Activated CD4-positive, alpha-beta T cell treated with anti-CD3 and anti-CD28 coated beads, Interleukin-2, amount 50 U/mL, for 4 hours (primary cell): Measurements from ENCODE around the gene ANKRD10.
"Not testable (repeated sequence)": the region's sequence is repeated elsewhere in the genome, so short reads cannot be mapped to it uniquely, and the experiment has no call there.

Experiments
- DNase-seq, 2 experiments: peaks; one replicate each; pipeline ENCODE4 v3.0.0-alpha.2; 2020

The ANKRD10 gene

DNA sequence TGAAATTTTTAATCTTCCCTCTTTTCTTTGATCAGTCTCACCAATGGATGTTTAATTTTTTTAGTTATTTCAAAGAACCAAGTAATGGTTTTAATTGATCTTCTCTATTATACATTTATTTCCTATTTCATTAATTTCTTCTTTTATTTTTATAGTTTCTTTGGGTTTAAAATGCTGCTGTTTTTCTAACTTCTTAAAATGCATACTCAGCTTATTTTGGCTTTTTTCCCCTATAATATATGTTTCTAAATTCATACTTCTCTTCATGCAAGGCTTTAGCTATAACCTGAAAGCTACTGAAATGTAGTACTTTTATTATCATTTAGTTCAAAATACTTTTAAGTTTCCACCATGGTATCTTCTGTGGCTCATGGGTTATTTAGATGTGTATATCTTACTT, 53.9 kb downstream of the ANKRD10 start:
- DNase-seq: no peak

DNA sequence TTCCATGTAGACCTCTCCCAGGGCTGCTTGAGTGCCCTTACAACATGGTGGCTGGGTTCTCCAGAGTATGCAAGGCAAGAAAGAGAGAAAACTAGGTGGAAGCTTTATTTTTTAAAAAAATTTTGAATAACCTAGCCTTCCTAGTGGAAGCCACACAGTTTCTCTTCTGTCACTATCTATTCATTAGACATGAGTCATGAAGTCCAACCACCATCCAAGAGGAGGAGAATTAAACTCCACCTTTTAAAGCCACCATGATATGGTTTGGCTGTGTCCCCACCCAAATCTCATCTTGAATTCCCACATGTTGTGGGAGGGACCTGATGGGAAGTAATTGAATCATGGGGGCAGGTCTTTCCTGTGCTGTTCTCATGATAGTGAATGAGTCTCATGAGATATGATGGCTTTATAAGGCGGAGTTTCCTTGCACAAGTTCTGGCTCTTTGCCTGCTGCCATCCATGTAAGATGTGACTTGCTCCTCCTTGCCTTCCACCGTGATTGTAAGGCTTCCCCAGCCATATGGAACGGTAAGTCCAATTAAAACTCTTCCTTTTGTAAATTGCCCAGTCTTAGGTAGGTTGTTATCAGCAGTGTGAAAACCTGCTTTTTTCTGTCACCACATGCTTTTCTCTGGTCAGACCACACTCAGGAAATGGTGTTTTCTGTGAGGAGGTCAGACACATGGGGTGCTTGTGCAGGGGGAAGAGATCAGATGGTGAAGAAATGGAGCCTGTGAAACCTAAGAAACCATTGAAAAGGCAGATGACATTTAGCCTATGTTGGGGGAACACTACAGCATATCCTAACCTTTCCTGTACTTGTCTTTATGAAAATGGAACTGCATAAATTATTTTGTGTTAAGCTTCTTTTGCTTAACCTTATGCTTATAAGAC, 57.7 kb downstream of the ANKRD10 start:
- no peak for DNase-seq

DNA sequence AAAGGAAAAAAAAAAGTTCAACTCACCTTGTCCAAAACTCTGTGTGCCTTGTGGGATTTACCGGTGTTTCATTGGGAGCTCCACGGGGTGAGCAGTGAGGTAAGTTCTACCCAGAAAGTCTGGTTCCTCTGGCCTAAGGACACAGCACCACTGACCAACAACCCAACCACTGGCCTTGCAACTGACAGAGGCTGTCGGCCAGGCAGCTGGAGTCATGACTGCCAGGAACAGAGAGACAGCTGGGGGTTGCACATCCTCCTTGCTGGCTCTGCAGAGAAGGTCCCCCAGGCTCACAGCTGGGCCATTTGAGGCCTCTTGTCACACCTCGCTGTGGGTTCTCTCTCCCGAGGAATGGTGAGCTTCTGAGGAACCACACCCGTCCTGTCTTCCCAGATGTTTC, 59.5 kb downstream of the ANKRD10 start:
- no peak for DNase-seq

DNA sequence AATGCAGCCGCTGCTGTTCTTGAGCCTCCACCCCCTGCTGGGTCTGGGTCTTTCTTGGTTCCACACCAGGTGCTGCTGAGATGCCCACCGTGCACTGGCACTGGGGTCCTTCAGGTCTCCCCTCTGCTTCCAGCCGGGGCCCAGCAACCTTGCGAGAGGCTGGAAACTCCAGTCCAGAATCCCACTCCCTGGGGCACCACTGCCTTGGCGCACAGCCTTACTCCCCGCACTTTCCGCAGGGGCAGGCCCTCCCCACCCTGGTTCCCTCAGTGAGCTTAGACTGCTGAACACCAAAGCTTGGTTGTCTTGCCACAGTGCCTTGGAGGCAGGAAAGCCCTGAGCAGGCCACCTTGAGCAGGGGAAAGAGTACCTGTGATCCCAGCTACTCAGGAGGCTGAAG, 60.0 kb downstream of the ANKRD10 start:
- DNase-seq: no peak

DNA sequence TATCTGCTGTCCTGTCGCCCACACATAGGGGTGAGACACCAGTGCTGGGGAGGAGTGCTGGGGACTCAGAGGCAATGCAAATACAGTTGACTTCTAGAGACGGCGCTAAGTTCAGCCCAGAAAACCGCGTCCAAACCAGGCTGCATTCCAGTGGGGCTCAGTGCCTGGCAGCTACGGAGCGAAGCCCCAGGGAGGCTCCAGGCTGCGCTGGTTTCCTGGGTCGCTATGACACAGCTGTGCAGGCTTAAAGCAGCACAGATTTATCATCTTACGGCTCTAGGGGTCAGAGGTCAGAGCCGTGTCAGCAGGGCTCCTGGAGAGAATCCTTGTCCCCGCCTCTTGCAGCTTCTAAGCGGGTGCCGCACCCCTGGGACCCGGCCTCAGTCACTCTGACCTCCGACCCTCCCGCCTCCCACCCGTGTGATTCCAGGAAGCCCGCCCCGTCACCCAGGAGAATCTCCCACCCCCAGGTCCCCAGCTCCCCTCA, 61.6 kb downstream of the ANKRD10 start:
- no peak for DNase-seq

DNA sequence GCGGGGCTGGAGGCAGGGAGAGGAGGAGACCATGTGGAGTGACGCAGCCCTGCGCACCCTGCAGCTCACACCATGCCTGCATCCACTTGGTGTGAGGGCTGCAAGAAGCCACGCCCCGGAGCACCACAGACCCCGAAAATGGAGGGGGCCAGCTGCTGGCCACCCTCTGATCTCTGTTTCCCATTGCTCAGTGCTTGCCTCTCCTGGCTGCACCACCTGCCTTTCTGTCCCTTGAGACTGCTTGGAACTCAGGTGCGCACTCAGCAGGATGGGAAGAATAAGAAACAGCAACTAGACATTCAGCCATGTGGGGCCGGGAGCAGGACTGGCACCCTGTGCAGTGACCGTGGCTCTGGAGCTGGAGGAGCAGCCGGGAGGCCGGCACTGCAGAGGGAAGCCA, 64.0 kb downstream of the ANKRD10 start:
- no peak for DNase-seq

DNA sequence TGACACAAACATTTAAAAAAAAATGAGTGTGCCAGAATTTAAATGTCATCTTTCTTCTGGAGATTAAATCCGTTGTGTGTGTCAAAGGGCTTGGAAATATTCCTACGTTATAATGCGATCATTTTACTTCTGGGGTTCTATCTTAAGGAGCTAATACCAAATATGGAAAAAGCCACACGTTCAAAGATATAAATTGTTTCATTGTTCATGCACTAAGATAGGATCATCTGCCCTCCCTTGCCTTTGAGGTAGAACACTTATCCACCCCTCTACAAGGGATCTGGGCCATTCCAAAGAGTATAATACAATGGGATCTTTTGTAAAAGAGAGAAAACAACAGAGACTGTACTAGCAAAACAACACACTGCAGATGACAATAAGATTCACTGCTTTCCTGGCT, 64.9 kb downstream of the ANKRD10 start:
- no peak for DNase-seq

DNA sequence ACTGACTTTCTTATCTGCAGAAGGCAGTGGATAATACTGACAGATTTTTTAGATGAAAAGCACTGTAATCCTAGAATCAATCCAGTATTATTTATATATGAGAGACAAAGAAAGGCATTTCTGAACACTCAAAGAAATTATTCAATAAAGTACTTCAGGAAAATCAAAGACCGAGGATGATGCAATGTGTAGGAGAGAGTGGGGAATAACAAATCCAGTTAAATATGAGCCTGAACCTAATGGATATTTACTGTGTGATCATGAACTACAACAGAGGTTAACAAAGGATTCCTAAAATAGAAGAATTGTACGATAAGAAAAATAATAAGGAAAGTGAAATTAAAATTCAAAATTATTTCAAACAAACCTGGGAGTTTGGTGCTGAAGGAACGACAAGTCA, 69.3 kb downstream of the ANKRD10 start:
- DNase-seq: no peak

DNA sequence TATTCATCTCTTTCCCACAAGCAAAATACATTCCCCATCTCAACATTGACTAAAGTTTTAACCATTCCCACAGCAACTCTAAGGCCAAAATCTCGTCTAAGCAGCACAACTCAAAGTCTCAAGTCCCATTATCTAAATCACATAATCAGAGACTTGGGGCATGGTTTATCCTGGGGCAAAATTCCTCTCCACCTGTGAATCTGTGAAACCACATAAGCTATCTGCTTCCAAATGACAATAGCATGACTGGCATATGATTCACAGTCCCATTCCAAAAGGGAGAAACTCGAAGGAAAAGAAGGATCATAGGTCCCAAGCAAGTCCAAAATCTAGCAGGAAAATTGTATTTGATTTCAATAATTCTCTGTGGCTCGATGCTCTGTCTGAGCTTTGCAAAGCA, 73.0 kb downstream of the ANKRD10 start:
- DNase-seq: no peak

DNA sequence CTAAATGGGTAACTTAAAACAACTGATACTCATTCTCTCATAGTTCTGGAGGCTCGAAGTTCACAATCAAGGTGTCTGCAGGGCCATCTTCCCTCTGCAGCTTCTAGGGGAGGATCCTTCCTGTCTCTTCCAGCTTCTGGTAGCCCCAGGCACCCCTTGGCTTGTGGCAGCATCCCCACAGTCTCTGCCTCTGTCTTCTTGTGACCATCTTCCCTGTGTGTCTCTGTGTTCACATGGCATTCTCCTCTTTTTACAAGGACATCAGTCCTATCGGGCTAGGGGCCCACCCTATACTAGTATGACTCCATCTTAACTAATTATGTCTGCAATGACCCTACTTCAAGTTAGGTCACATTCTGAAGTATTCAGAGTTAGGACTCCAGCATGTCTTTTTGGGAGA, 73.5 kb downstream of the ANKRD10 start:
- no peak for DNase-seq

DNA sequence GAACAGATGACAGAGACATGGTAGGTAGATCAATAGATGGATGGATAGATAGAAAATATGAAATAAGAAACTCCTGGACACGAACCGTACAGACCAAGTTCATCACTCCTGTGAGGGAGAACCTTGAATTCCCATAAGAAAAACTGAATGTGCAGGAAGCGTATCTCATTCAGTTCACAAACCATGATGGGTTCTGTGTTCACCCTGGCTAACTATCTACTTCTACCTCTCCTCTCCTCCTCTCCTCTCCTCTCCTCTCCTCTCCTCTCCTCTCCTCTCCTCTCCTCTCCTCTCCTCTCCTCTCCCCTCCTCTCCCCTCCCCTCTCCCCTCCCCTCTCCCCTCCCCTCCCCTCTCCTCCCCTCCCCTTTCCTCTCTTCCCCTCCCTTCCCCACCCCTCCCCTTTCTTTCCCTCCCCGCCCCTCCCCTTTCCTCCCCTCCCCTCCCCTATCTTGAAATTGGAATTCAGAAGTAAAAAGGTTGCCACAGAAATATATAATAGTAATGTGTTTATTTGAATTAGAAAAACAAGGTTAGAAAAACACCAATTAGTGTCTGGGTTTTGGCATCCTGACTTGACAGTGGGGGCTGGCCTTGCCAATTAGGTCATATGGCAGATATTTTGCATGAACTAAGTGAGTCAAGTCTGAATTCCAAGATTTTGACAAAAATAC, 75.9 kb downstream of the ANKRD10 start:
- DNase-seq: no peak

DNA sequence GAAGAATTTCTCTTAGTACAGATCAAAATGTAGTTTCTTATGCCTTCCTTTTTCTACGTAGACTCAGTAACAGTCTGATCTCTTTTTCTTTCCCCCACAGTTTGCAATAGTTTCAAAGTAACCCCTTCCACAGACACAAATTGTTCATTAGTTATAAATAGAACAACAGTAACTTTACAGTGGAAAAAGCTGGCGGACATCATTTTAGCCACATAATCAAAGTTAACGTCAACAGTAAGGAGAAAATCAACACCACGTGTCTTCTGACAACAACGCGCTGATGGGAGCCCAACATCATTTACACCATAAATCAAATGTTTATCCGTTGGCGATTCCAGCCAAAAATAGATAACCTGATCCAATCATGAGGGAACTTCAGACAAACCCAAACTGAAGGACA, 76.8 kb downstream of the ANKRD10 start:
- no peak for DNase-seq

DNA sequence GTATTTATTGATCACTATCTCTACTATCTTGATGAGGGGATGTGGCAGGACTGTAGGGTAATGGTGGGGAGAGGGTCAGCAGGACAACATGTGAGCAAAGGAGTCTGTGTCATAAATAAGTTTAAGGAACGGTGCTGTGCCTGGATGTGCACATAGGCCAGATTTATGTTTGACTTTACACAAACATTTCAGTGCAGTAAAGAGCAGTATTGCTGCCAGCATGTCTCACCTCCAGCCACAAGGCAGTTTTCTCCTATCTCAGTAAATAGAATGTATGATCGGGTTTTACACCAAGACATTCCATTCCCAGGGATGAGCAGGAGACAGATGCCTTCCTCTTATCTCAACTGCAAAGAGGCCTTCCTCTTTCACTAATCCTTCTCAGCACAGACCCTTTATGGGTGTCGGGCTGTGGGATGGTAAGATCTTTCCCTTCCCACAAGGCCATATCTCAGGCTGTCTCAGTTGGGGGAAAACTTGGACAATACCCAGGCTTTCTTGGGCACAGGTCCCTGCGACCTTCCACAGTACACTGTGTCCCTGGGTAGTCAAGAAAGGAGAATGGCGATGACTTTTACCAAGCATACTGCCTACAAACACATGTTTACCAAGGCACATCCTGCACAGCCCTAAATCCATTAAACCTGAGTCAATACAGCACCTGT, 77.3 kb downstream of the ANKRD10 start:
- not testable (repeated sequence) for DNase-seq

DNA sequence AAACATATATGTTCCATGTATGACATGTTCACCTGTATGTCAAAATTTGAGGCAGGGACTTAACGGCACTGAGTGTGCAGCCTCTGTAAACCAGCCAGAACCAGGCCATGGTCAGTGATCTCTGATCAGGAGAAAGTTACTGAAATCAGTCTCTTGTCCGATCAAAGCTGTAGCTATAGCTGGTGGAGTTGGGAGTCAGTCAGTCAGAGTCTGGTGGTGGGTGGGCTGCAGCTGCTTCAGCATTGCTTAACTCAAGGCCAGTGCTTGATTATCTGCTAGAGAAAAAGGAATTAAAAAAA, 78.3 kb downstream of the ANKRD10 start:
- DNase-seq: no peak

DNA sequence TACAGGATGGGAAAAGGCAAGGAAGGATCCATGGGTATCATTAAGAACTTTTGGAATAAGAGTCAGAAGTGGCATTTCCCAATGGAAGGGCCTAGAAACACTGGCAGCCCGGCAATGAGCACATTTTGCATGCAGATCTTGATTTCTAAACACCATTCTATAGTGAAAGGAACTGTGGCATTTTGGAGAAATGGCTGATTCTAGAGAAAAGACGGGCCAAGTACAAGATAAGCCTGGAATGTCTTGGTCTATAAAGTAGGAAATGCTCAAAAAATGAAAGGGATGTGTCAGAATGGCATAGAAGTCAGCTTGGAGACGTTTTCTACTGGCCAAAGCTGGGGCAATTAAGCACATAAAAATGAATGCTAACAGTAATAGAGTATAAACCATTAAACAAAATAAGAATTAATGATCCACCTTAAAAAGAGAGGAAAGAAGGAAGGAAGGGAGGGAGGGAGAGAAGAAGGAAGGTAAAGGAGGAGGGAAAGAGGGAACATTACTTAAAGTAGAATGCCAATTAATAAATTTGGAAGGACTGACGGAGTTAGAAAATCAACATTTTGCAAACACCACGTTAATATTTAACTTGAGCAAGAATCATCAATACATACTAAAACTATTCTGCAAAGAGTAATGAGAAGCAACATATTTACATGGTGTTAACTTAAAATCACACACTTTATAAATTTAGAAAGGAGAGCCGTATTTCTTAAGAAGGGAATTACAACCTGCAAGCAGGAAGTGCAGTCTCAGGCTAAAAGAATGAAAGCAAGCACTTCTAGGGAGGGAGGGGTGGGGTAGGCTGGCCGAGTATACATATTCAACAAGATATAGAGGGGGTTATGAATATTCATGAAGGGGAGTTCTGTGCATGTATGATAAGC, 78.9 kb downstream of the ANKRD10 start:
- no peak for DNase-seq

DNA sequence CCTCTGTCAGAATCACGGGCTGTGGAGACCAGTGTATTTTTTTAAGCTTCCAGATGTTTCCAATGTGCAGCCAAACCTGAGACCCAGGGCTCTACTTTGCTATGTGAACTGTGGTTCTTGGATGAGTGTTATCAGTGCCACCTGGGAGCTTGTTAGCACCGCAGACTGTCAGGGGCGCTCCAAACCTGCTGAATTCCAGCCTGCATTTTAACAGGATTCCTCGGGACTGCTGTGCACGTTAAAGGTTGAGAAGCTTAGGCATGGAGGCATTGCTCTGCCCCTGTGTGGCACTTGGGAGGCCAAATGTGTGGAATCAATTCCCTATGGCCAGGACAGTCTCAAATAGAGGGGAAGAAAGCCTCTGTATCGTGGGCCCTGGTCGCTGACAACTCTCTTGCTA, 80.3 kb downstream of the ANKRD10 start:
- DNase-seq: no peak

DNA sequence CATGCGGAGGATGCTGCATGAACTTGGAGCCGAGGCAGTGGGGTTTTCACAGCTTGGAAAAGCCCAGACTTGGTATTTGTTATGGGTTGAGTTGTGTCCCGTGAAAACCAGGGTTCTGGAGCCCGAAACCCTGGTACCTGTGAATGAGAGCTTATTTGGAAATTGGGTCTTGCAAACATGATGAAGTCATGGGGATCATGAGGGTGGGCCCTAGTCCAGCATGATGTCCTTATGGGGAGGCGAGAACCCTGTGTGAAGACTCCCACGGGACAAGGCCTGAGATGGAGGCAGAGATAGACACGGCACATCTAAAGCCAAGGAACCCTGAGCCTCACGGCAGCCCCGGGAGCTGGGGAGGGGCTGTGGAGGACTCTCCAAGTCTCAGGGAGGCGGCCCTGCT, 82.3 kb downstream of the ANKRD10 start:
- DNase-seq: no peak

DNA sequence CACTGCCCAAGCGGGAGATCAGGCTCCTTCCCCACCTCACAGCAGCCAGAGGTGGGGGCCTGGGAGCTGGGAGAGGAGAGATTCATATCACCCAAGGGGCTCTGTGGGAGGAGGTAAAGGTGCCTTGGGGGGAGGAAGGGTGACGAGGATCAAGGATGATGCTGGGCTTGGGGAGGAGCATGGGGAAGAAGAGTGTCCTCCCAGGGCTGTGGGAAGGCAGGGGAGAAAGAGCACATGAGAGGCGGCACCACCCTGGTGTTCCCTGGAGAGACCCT, 82.7 kb downstream of the ANKRD10 start:
- no peak for DNase-seq

DNA sequence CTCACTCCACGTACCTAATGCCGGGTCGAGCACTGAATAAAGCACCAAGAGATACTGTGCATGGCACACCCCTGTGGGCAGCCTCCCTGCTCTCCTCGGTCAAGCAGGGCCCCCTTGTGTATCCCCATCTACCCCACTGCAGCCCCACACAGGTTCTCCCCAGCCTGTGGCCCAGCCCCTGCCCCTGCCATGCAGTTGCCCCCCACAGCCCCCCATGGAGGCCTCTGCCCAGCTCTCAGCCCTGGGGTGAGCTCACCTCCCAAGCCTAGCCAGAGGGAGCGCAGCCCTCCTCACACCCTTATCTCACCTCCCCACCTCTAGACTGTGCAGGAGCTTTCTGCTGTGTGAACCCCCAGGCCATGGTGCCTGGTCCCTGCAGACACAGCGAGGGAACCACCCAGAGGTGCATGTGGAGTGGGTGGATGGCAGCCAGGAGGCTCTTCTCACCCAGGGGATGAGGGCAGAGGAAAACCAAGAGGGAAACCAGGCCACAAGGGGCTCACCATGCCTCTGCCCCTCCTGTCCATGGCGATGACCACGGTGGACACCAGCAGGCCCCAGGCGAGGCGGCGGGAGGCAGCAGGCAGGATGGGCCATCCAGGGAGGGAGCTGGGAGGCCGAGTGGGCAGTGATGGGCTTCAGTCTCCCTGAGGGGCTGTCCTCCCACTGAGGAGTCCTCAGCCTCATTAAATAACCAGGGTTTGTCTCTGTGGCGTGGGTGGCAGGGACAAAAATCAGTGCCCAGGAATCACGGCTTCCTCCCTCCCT, 83.2 kb downstream of the ANKRD10 start:
- no peak for DNase-seq

DNA sequence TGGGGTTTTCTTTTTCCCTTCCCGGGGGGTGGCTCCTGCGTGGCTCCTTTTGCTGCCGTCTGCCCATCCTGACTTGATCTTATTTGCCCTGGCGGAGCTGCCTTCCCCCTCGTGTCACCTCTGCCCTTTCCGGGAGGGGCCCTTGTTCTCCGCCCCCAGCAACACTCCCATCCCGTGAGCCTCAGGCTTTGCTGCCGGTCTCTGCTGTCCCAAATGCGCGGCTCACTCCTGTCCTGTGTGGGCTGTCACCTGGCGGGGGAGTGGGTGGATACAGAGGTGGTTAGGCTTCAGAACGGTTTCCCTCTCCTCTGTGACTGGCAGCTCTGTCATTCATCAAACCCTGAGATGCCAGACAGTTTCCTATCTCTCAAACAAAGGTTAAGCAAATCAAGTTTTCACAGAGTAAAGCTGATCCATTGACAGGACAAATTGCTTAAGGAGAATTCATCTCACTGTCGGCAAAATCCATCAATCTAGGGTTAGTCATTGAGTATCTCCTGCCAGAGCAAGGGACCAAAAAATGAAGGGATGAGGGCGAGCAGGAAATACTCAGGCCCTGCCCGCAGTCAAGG, 84.0 kb downstream of the ANKRD10 start:
- DNase-seq: no peak

DNA sequence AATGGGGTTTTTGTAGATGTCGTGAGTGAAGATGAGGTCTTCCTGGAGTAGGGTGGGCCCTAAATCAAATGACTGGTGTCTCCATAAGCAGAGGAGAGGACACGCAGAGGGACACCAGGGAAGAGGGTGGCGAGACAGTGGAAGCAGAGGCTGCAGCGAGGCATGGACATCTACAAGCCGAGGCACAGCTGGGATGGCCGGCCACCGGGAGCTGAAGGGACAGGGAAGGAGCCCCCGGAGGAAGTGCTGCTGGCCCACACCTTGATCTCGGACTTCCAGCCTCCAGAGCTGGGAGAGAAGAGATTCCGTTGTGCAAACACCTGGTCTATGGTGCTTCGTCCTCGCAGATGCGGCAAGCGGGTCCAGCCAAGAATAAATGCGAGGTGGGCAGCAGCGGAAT, 84.5 kb downstream of the ANKRD10 start:
- no peak for DNase-seq

DNA sequence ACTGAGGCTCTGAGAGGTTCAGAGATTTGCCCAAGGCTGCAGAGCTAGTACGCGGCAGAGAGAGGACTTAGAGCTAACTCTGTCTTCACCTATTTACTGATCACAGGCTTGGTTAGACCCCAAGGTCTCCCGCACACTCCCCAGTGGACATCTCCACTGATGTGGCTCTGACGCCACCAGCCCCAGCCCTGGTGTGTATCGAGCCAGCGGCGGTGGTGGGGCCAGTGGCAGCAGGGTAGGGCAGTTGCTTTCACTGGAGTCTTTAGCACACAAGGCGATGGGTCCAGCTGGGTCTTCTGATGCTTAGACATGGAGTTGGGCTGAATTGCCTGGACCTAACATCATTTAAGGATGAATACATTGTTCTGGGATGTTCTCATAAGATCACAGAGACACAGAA, 85.4 kb downstream of the ANKRD10 start:
- no peak for DNase-seq
